Ovary (tissue), 9 donors: ENCODE data around the gene HSFX2. TPM values are rescaled to one million over a fixed set of nuclear protein-coding genes. Genes with fewer than 3 reads are reported as not detected.
"Not testable (repeated sequence)": the region's sequence is repeated elsewhere in the genome, so short reads cannot be mapped to it uniquely, and the experiment has no call there.

Source experiments
- DNase-seq, 5 donors: peaks; one replicate each; pipeline ENCODE4 v3.0.0-alpha.2; 2019 to 2020
- H3K27ac ChIP-seq, 2 donors: fragments of 200-600 bp; one replicate each; pipeline versions ENCODE4 v1.5.1 to v1.8.0; 2019 to 2022
- H3K27me3 ChIP-seq: fragments of 200-600 bp; one replicate; pipeline ENCODE4 v1.8.0; 2022
- H3K36me3 ChIP-seq: fragments of 200-600 bp; sonication (generic); one replicate; pipeline ENCODE4 v1.5.1; 2019
- H3K4me1 ChIP-seq: one replicate; pipeline ENCODE4 v1.8.1; 2013; ENCODE audit warnings: mild to moderate bottlenecking, moderate library complexity; ENCODE audit not compliant: insufficient read depth
- H3K4me3 ChIP-seq: fragments of 200-600 bp; sonication (generic); one replicate; pipeline ENCODE4 v1.5.1; 2017
- H3K9me3 ChIP-seq, 2 donors: fragments of 200-600 bp in 1 of 2; sonication (generic) in 1 of 2; one replicate each; pipeline versions ENCODE4 v1.5.1 to v1.8.1; 2013 to 2019; ENCODE audit warnings: mild to moderate bottlenecking in 1 of 2, moderate library complexity in 1 of 2
- WGBS, 3 donors: extraction: QIAGEN DNeasy Blood & Tissue Kit in 1 of 3; methylation state at CpG; one replicate each; pipeline versions ENCODE4 v1.1.5 to v1.1.7; 2013 to 2017; 5-methylcytosine and 5-hydroxymethylcytosine counted together
- intact Hi-C, 4 donors: fragments of 100-400 bp; cut with DNase I; formaldehyde crosslinking; loops; one replicate each; pipeline versions ENCODE4 v1.11.0 to v1.15.1; 2022 to 2023
- polyA plus RNA-seq, 2 donors: library from polyadenylated mRNA; stranded (reverse); fragments of 200-250 nt in 1 of 2; fragments of 350-450 nt in 1 of 2; fragmentation: Illumina TruSeq in 1 of 2; extraction: RNeasy Lipid Tissue Mini Kit (QIAGEN cat#74804) in 1 of 2; gene quantifications; one replicate each; pipeline ENCODE4 v1.2.3, GENCODE V29; 2013 to 2014
- total RNA-seq, 7 donors: library from RNA; depleted of rRNA in 2 of 7; stranded (reverse); fragments of >200 nt in 2 of 7; fragmentation: NEBNext Ultra II Directional in 3 of 7; extraction: Animal tissue kit (Norgen Biotek cat#: 25700) in 3 of 7; gene quantifications; one replicate each; pipeline versions ENCODE4 v1.1.0 to v1.2.4, GENCODE V29; 2016 to 2023
- donor health status: DM: no; HTN: no; CAD: no; lungs with moderate emphysema.
- donor health status: DM: no; HTN: no; CAD: no.
- donor health status: Bipolar disorder and iron deficiency.
- donor health status: DM: yes; HTN: yes; CAD: no.
- donor health status: DM: no; HTN: no; CAD: no.
- donor health status: DM: yes; HTN: yes; CAD: no.

Gene HSFX2
- total and polyA plus RNA-seq, 9 donors, result 0.22 to 1.9 (median 0.70) TPM; not detected in 4

DNA sequence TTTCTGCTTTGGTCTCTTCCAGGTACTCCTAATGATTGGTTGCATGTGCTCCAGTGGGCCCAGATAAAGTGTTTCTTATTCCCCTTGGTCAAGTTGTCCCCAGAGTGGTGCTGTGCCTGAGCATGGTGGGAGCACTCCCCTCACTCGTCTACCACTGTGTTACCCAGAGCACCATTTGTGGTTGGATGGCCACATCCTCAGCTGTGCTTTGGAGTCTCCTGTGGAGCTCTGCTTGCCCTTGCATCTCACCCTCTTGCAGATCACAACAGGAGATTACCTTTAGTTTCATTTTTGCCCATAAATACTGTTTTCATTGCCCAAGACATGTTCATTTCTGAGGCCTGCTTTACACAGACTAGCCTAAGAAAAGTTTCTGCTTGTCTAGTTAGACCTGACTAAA lies 44.7 kb downstream of the HSFX2 start:
- 57 to 79% (median 72%) methylated on average over 1 of the region's 1 CpG for WGBS, 3 donors

DNA sequence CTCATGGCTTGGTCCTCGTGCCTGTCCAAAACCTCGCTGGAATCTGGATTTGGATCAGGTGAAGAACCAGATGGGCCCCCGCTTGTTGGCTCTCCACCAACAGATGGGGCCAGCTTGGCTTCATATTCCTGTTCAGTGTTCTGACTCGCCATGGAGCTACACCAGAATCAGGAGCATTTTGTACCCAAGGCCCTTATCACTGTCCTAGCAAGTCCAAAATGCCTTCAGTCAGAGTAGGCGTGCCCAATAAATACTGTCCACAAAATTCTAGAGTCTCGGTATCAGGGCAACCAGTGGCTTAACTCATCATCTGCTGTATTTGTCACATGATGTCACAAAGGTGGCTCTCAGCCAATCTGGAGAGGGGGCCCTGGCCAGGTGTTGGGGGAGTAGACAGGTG lies 45.4 kb downstream of the HSFX2 start, which contains the start of gene HSFX3:
HSFX3 (minus strand) TSS at position 224 of the 400 bp plus-strand sequence; CDS start at position 152, 72 bp downstream.
- 77% methylated on average over 1 of the region's 6 CpGs; no CpG with 5 or more reads in 2 of the 3 donors for WGBS, 3 donors
- DNase-seq, H3K9me3 ChIP-seq, H3K4me1 ChIP-seq, intact Hi-C loops, H3K27me3 ChIP-seq, H3K27ac ChIP-seq, H3K36me3 ChIP-seq, H3K4me3 ChIP-seq: not testable (repeated sequence)

More for the DNA sequence above, 44.7 kb downstream of the HSFX2 start:
- H3K4me1 ChIP-seq, H3K9me3 ChIP-seq, H3K27me3 ChIP-seq, intact Hi-C loops, H3K36me3 ChIP-seq, H3K27ac ChIP-seq, DNase-seq, H3K4me3 ChIP-seq: not testable (repeated sequence)

DNA sequence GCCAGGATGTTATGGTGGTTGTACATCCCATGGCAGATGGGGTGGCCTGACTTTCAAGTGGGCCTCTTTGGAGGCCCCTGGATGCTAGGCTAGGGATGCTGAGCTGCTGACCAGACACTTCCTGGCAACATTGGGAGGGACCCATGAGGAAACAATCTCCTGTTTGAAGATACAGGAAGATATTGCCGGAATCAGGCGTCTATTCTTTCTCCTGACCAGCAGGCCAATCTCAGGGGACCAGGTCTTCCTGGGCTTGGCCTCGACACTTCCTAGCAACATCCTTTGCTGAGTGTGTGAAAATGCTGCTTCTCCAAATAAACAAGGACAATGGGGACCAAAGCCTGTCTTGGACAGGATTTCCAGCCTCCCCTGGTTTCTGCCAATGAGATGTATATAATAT lies 47.3 kb downstream of the HSFX2 start:
- H3K36me3 ChIP-seq, H3K4me3 ChIP-seq, H3K27ac ChIP-seq, H3K4me1 ChIP-seq, H3K27me3 ChIP-seq, intact Hi-C loops, DNase-seq, H3K9me3 ChIP-seq: not testable (repeated sequence)
- WGBS, 3 donors, result 23 to 60% methylated on average over 1 of the region's 3 CpGs; no CpG with 5 or more reads in 1 of the 3 donors

DNA sequence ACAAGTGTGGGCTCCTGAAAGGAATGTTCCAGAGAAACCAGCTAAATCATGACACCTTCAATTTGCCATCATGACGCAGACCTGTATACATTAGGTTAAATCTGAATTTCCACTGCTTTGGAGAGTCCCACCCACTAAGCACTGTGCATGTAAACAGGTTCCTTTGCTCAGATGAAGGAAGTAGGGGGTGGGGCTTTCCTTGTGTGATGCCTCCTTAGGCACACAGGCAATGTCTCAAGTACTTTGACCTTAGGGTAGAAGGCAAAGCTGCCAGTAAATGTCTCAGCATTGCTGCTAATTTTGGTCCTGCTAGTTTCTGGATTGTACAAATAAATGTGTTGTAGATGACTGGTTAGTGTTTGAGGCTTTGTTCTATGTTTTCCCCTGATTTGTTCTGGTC lies 48.2 kb downstream of the HSFX2 start:
- 78 to 88% (median 88%) methylated on average over 1 of the region's 1 CpG for WGBS, 3 donors
- H3K27me3 ChIP-seq, intact Hi-C loops: not testable (repeated sequence)

DNA sequence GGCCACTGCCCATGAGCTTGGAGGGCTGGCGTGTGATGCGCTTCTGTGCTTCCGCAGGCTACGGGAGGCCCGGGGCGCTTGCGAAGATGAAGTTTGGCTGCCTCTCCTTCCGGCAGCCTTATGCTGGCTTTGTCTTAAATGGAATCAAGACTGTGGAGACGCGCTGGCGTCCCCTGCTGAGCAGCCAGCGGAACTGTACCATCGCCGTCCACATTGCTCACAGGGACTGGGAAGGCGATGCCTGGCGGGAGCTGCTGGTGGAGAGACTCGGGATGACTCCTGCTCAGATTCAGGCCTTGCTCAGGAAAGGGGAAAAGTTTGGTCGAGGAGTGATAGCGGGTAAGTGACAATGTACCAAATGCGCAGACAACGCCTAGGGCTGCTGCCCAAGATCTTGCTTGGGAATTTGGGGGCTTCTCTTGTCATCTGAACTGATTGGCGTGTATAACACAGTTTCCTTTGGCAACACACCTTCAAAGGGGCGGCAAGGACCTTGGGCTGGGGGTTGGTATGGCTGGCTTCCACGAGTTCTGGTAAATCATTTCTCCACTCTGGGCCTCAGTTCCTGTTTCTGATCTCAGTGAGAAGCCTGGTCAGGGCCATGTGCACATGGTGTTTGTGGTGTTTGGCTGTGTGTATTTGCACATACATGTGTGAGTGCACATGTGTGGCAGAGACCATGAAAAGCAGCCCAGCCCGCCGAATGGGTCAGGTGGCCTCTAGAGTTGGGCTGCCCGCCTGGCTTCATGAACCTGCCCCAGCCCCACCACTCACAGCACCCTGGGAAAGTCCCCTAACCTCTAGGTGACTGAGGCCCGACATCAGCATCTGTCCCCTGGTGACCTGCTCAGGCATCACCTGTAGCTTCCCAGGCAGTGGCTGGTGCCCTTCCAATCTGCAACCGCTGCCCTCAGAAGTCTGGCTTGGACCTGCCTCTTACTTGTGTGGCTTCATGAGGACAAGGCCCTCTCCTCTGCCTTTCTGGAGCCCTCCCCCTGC lies 49.3 kb downstream of the HSFX2 start:
- H3K27me3 ChIP-seq, intact Hi-C loops, H3K27ac ChIP-seq, H3K4me1 ChIP-seq, DNase-seq, H3K4me3 ChIP-seq, H3K36me3 ChIP-seq, H3K9me3 ChIP-seq: not testable (repeated sequence)
- WGBS, 3 donors, result 66 to 73% (median 67%) methylated on average over 20 to 24 of the region's 29 CpGs

More for the DNA sequence above, 48.2 kb downstream of the HSFX2 start:
- H3K36me3 ChIP-seq, H3K4me3 ChIP-seq, H3K9me3 ChIP-seq, H3K4me1 ChIP-seq, DNase-seq, H3K27ac ChIP-seq: not testable (repeated sequence)

Other genes starting within 250 kb of the HSFX2 start
- 100 to 1,000 TPM in 1 of 7 donors, 10 to 100 TPM in 6; 53.3 to 104 (median 76.1) TPM for gene IDS, start 90.0 kb downstream of the HSFX2 start, total RNA-seq
- 100 to 1,000 TPM in 1 of 2 donors, 10 to 100 TPM in 1; 59.7 to 122 TPM for gene IDS, start 90.0 kb downstream of the HSFX2 start, polyA plus RNA-seq
- 10 to 100 TPM in 6 of 7 donors, 1 to 10 TPM in 1; 8.7 to 23.6 (median 17.5) TPM for gene EOLA1, start 54.3 kb downstream of the HSFX2 start, total RNA-seq
- 10 to 100 TPM; 17.2 to 27.5 TPM for gene EOLA1, start 54.3 kb downstream of the HSFX2 start, polyA plus RNA-seq
- not detected for gene HSFX3, start 45.4 kb downstream of the HSFX2 start, total RNA-seq
- gene HSFX3, start 45.4 kb downstream of the HSFX2 start, polyA plus RNA-seq, result not detected
- gene MAGEA9B, start 7.9 kb downstream of the HSFX2 start, total RNA-seq, result under 1 TPM in 1 of 7 donors, not detected in 6; 0.10 TPM
- gene MAGEA9B, start 7.9 kb downstream of the HSFX2 start, polyA plus RNA-seq, result not detected
- 10 to 100 TPM; 18.7 to 43.5 (median 36.7) TPM for gene TMEM185A, start 36.5 kb upstream of the HSFX2 start, total RNA-seq
- gene TMEM185A, start 36.5 kb upstream of the HSFX2 start, polyA plus RNA-seq, result 10 to 100 TPM; 30.1 to 63.1 TPM
- gene MAGEA11, start 116.7 kb upstream of the HSFX2 start, total RNA-seq, result not detected
- gene MAGEA11, start 116.7 kb upstream of the HSFX2 start, polyA plus RNA-seq, result not detected
- gene HSFX1, start 178.8 kb upstream of the HSFX2 start, total RNA-seq, result 1 to 10 TPM; 1.7 to 4.9 (median 3.2) TPM
- gene HSFX1, start 178.8 kb upstream of the HSFX2 start, polyA plus RNA-seq, result 1 to 10 TPM in 1 of 2 donors, under 1 TPM in 1; 0.73 to 3.2 TPM
- gene MAGEA9, start 186.6 kb upstream of the HSFX2 start, total RNA-seq, result not detected
- not detected for gene MAGEA9, start 186.6 kb upstream of the HSFX2 start, polyA plus RNA-seq